Glutamatergic neuron (in vitro differentiated cells): ENCODE results near the gene C11orf21. TPM values are rescaled to one million over a fixed set of nuclear protein-coding genes. Genes with fewer than 3 reads are reported as not detected.

Experiments
- DNase-seq: peaks from one replicate; pipeline ENCODE4 v3.0.0; 2022
- H3K27ac Mint-ChIP-seq: one replicate; pipeline ENCODE4 v1.8.0; 2020; ENCODE audit warnings: mild to moderate bottlenecking, mixed read lengths, inconsistent platforms; ENCODE audit not compliant: unreplicated experiment
- H3K27me3 Mint-ChIP-seq: one replicate; pipeline ENCODE4 v1.8.0; 2020; ENCODE audit warnings: mild to moderate bottlenecking, moderate library complexity, mixed read lengths, inconsistent platforms; ENCODE audit not compliant: unreplicated experiment
- H3K36me3 Mint-ChIP-seq: one replicate; pipeline ENCODE4 v1.8.0; 2020; ENCODE audit warnings: mild to moderate bottlenecking, mixed read lengths, inconsistent platforms; ENCODE audit not compliant: unreplicated experiment
- H3K4me1 Mint-ChIP-seq: one replicate; pipeline ENCODE4 v1.8.0; 2020; ENCODE audit warnings: mild to moderate bottlenecking, low read depth, mixed read lengths, inconsistent platforms; ENCODE audit not compliant: unreplicated experiment
- H3K4me3 Mint-ChIP-seq: one replicate; pipeline ENCODE4 v1.8.0; 2020; ENCODE audit warnings: mild to moderate bottlenecking, mixed read lengths, inconsistent platforms; ENCODE audit not compliant: unreplicated experiment
- H3K9me3 Mint-ChIP-seq: one replicate; pipeline ENCODE4 v1.8.0; 2020; ENCODE audit warnings: mild to moderate bottlenecking, moderate library complexity, mixed read lengths, inconsistent platforms; ENCODE audit not compliant: unreplicated experiment
- CTCF ChIP-seq: fragments of 200-600 bp; sonication (generic); IDR thresholded peaks from one replicate; pipeline ENCODE4 v1.5.0; 2021; ENCODE audit not compliant: partially characterized antibody, unreplicated experiment
- total RNA-seq: library from RNA; stranded (reverse); fragmentation: NEBNext Ultra II Directional; extraction: Animal tissue kit (Norgen Biotek cat#: 25700); gene quantifications from one replicate; pipeline ENCODE4 v1.2.1, GENCODE V29; 2021; ENCODE audit not compliant: unreplicated experiment

Gene C11orf21
- total RNA-seq, 1 donor from 2014 or later, result not detected

- H3K27ac Mint-ChIP-seq, result no peak overlapping the region
- no peaks in the 10 kb centered on the region for H3K4me1 Mint-ChIP-seq
- H3K36me3 Mint-ChIP-seq, result no peaks in the 10 kb centered on the region
- no peak for DNase-seq
- H3K4me3 Mint-ChIP-seq, result no peak overlapping the region
- H3K27me3 Mint-ChIP-seq, result peaks cover 17% of the 10 kb centered on the region
- H3K9me3 Mint-ChIP-seq, result no peaks in the 10 kb centered on the region
- no peak for TF ChIP-seq CTCF
Measured at GRCh38 chr11:2263724-2264360, 37.9 kb downstream of the C11orf21 start.

- DNase-seq, result no peak
- peaks cover 14% of the 10 kb centered on the region for H3K27me3 Mint-ChIP-seq
- no peak for TF ChIP-seq CTCF
- H3K4me1 Mint-ChIP-seq, result no peaks in the 10 kb centered on the region
- no peak overlapping the region for H3K27ac Mint-ChIP-seq
- H3K36me3 Mint-ChIP-seq, result no peaks in the 10 kb centered on the region
- peaks cover 2% of the 10 kb centered on the region for H3K9me3 Mint-ChIP-seq
- H3K4me3 Mint-ChIP-seq, result no peak overlapping the region
Measured at GRCh38 chr11:2263071-2263565, 38.6 kb downstream of the C11orf21 start.

- H3K36me3 Mint-ChIP-seq, result no peaks in the 10 kb centered on the region
- no peak overlapping the region for H3K4me3 Mint-ChIP-seq
- DNase-seq, result no peak
- peaks cover 3% of the 10 kb centered on the region for H3K9me3 Mint-ChIP-seq
- H3K4me1 Mint-ChIP-seq, result no peaks in the 10 kb centered on the region
- peaks cover 10% of the 10 kb centered on the region for H3K27me3 Mint-ChIP-seq
- no peak overlapping the region for H3K27ac Mint-ChIP-seq
- TF ChIP-seq CTCF, result no peak
Measured at GRCh38 chr11:2262301-2263070, 39.2 kb downstream of the C11orf21 start.

- H3K9me3 Mint-ChIP-seq, result peaks cover 4% of the 10 kb centered on the region
- no peak for TF ChIP-seq CTCF
- peaks cover 12% of the 10 kb centered on the region for H3K27me3 Mint-ChIP-seq
- no peak overlapping the region for H3K4me3 Mint-ChIP-seq
- no peak overlapping the region for H3K27ac Mint-ChIP-seq
- H3K4me1 Mint-ChIP-seq, result no peaks in the 10 kb centered on the region
- H3K36me3 Mint-ChIP-seq, result no peaks in the 10 kb centered on the region
- no peak for DNase-seq
Measured at GRCh38 chr11:2261436-2262230, 40.1 kb downstream of the C11orf21 start.
